HepG2 (cell line): ENCODE results near the gene SLIT3. TPM values are rescaled to one million over a fixed set of nuclear protein-coding genes. Genes with fewer than 3 reads are reported as not detected.

Experiments used
- ATAC-seq: fragments of 200-7000 bp; cut with Tn5 transposase; 3 replicates; pipeline ENCODE4 v1.9.1; 2020; ENCODE audit warnings: mild to moderate bottlenecking, moderate library complexity
- BruUV-seq: library from RNA; stranded (reverse); fragments of 400-500 nt; replicated peaks from 2 replicates; lab custom pipeline; 2021; lab: Mats Ljungman, UMichigan
- CTCF ChIA-PET: fragments of 300-600 bp; formaldehyde crosslinking; extraction: SDS; loops from one replicate; lab custom pipeline; 2021; ENCODE audit warnings: low total read pairs, inconsistent platforms, low intra/inter-chr PET ratio; lab: Yijun Ruan, JAX
- POLR2A ChIA-PET: fragments of 350-600 bp; sonication (Branson Sonifier 250); formaldehyde crosslinking; loops from one replicate; lab custom pipeline; 2020; ENCODE audit warnings: antibody characterized with exemption, inconsistent platforms; lab: Yijun Ruan, JAX
- DNase-seq: peaks from one replicate; pipeline ENCODE4 v3.0.0-alpha.2; 2015; ENCODE audit warnings: low spot score
- FAIRE-seq: peaks from 3 replicates; lab custom pipeline; 2011; peaks lifted over from hg19 to GRCh38; lab: Jason Lieb, UNC
- H2AFZ ChIP-seq: one replicate; pipeline ENCODE4 v1.6.1; 2011; ENCODE audit warnings: low read length, inconsistent platforms
- H3K27ac ChIP-seq: fragments of 300-600 bp; 3 replicates; pipeline ENCODE4 v1.8.0; 2011; ENCODE audit warnings: mixed run types, mild to moderate bottlenecking, mixed read lengths, low read length, inconsistent platforms; ENCODE audit not compliant: insufficient read depth; ENCODE audit errors: extremely low read length
- H3K27me3 ChIP-seq, 2 experiments: fragments of 200-600 bp in 1 of 2; 2 replicates in 1 of 2; 3 replicates in 1 of 2; pipeline versions ENCODE4 v1.6.0 to v1.8.0; 2011; ENCODE audit warnings: low read length in 2 of 2, mild to moderate bottlenecking in 2 of 2, moderate library complexity in 2 of 2, inconsistent platforms in 1 of 2; ENCODE audit not compliant: insufficient read depth in 2 of 2, control insufficient read depth in 1 of 2
- H3K36me3 ChIP-seq, 2 experiments: fragments of 200-600 bp in 1 of 2; replicated peaks in 1 of 2; 2 replicates in 1 of 2; 3 replicates in 1 of 2; pipeline versions ENCODE4 v1.5.1 to v1.8.0; 2011; ENCODE audit warnings: low read length in 2 of 2, inconsistent platforms in 1 of 2; ENCODE audit not compliant: insufficient read depth in 2 of 2, control insufficient read depth in 1 of 2
- H3K4me1 ChIP-seq: 2 replicates; pipeline ENCODE4 v1.5.1; 2012; ENCODE audit warnings: low read length, inconsistent platforms; ENCODE audit not compliant: insufficient read depth
- H3K4me2 ChIP-seq: 2 replicates; pipeline ENCODE4 v1.6.0; 2011; ENCODE audit warnings: low read depth, low read length, inconsistent platforms
- H3K4me3 ChIP-seq, 3 experiments: fragments of 200-600 bp in 1 of 3; sonication (generic), shearing (Covaris generic) in 1 of 3; replicated peaks in 1 of 3; 2 replicates each; pipeline ENCODE4 v1.5.1; 2011 to 2016; ENCODE audit warnings: low read length in 3 of 3, inconsistent platforms in 2 of 3, low read depth in 2 of 3, mild to moderate bottlenecking in 2 of 3, control low read depth in 1 of 3, mixed read lengths in 1 of 3; ENCODE audit not compliant: insufficient read depth in 1 of 3
- H3K79me2 ChIP-seq: one replicate; pipeline ENCODE4 v1.6.1; 2011; ENCODE audit warnings: low read length, inconsistent platforms; ENCODE audit not compliant: insufficient read depth
- H3K9ac ChIP-seq: 2 replicates; pipeline ENCODE4 v1.6.0; 2011; ENCODE audit warnings: mild to moderate bottlenecking, low read depth, low read length, inconsistent platforms; ENCODE audit not compliant: insufficient read depth
- H3K9me3 ChIP-seq: 2 replicates; pipeline ENCODE4 v1.5.1; 2012; ENCODE audit warnings: mild to moderate bottlenecking, low read length
- H4K20me1 ChIP-seq: 2 replicates; pipeline ENCODE4 v1.6.0; 2011; ENCODE audit warnings: inconsistent platforms, mild to moderate bottlenecking, low read length, moderate library complexity; ENCODE audit not compliant: insufficient read depth
- HNRNPL ChIP-seq: fragments of 200-400 bp; formaldehyde crosslinking; IDR thresholded peaks from 2 replicates; pipeline ENCODE4 v1.6.1; 2017; ENCODE audit warnings: mild to moderate bottlenecking, low read depth, low read length
- MATR3 ChIP-seq: sonication (generic); formaldehyde crosslinking; IDR thresholded peaks from 2 replicates; pipeline ENCODE4 v1.4.0; 2020; ENCODE audit warnings: missing genetic modification reagents
- NCOA1 ChIP-seq: sonication (generic); formaldehyde crosslinking; IDR thresholded peaks from 2 replicates; pipeline ENCODE4 v1.9.0; 2021; ENCODE audit warnings: missing genetic modification reagents
- RBFOX2 ChIP-seq: fragments of 200-400 bp; formaldehyde crosslinking; IDR thresholded peaks from 2 replicates; pipeline ENCODE4 v1.6.1; 2017; ENCODE audit warnings: low read depth, mild to moderate bottlenecking, low read length
- SETDB1 ChIP-seq: sonication (generic); formaldehyde crosslinking; IDR thresholded peaks from 2 replicates; pipeline ENCODE4 v1.5.1; 2020; ENCODE audit warnings: missing genetic modification reagents, mild to moderate bottlenecking, borderline replicate concordance
- TP53 ChIP-seq: sonication (generic); formaldehyde crosslinking; conservative IDR thresholded peaks from 2 replicates; pipeline ENCODE4 v1.4.0; 2020; ENCODE audit warnings: missing genetic modification reagents
- ZNF407 ChIP-seq: sonication (generic); formaldehyde crosslinking; IDR thresholded peaks from one replicate; pipeline ENCODE4 v1.5.1; 2020; ENCODE audit warnings: mild to moderate bottlenecking, missing genetic modification reagents; ENCODE audit errors: not compliant biosample characterization
- ZNF558 ChIP-seq: sonication (generic); formaldehyde crosslinking; IDR thresholded peaks from 2 replicates; pipeline ENCODE4 v1.9.0; 2022; ENCODE audit warnings: mild to moderate bottlenecking, missing genetic modification reagents, borderline replicate concordance
- WGBS: methylation state at CpG from one replicate; pipeline ENCODE4 v1.1.6; 2017; ENCODE audit warnings: low lambda C conversion rate; 5-methylcytosine and 5-hydroxymethylcytosine counted together
- in situ Hi-C: cut with HindIII; loops from 2 replicates; pipeline ENCODE4 v1.10.0; 2017; ENCODE audit warnings: low pct_unique_long_range_greater_than_20kb; ENCODE audit not compliant: extremely low pct_ligation_motif_present
- intact Hi-C: fragments of 100-400 bp; cut with micrococcal nuclease; formaldehyde crosslinking; loops from one replicate; pipeline ENCODE4 v1.10.0; 2022; ENCODE audit not compliant: unreplicated experiment
- polyA plus RNA-seq, 8 experiments: library from polyadenylated mRNA; depleted of rRNA in 3 of 8; stranded (reverse) in 7 of 8; unstranded in 1 of 8; fragments of >200 nt; fragmentation: Illumina TruSeq in 4 of 8; extraction: Trizol in 4 of 8; gene quantifications; 2 replicates each; pipeline versions ENCODE4 v1.2.1 to v1.2.3, GENCODE V29; 2011 to 2016; ENCODE audit warnings: low read depth in 4 of 8, missing spikeins in 1 of 8, mixed read lengths in 1 of 8; ENCODE audit not compliant: insufficient read depth in 1 of 8
- total RNA-seq, 5 experiments: library from RNA; depleted of rRNA; stranded (reverse); fragments of >200 nt; fragmentation: Illumina TruSeq; extraction: Trizol; gene quantifications; 2 replicates each; pipeline ENCODE4 v1.2.3, GENCODE V29; 2016; ENCODE audit warnings: low read depth in 1 of 5
- TF ChIP-seq, protein P1 (sequence below): sonication (generic); formaldehyde crosslinking; IDR thresholded peaks from 2 replicates; pipeline ENCODE4 v1.5.0; 2020; ENCODE audit warnings: missing genetic modification reagents, mild to moderate bottlenecking, borderline replicate concordance
- TF ChIP-seq, protein P2 (sequence below): sonication (generic); formaldehyde crosslinking; IDR thresholded peaks from 2 replicates; pipeline ENCODE4 v1.5.0; 2020; ENCODE audit warnings: missing genetic modification reagents

The SLIT3 gene
- total and polyA plus RNA-seq, 2 of the 13 experiments (the other 11 are each of a cell fraction or from before 2014, with no cell fraction given) = not detected

- Histone ChIP-seq H3K27ac (no peak overlapping the region), H4K20me1 (no peaks in the 10 kb centered on the region), H3K4me1 (no peaks in the 10 kb centered on the region), H3K27me3 (peaks cover 2 to 14% of the 10 kb centered on the region in 2 experiments; a peak in 4 of 5 replicates), H3K9ac (no peak overlapping the region), H3K36me3 (no peaks in the 10 kb centered on the region; a peak in 1 of 5 replicates), H3K79me2 (no peaks in the 10 kb centered on the region), H3K4me2 (no peak overlapping the region), H3K9me3 (no peaks in the 10 kb centered on the region), H2AFZ (no peak overlapping the region), H3K4me3 (no peak overlapping the region)
- intact Hi-C loops (loop anchor here (5.0 kb wide), 1 partner anchor 293 kb away; no protein-coding TSS in a partner anchor), in situ Hi-C loops (no loop called here)
- 17% methylated on average over 8 of the region's 8 CpGs for WGBS
- ChIA-PET CTCF (no interaction called here), POLR2A (no interaction called here)
- TF ChIP-seq MATR3 = no peak
- TF ChIP-seq, protein P1, sequence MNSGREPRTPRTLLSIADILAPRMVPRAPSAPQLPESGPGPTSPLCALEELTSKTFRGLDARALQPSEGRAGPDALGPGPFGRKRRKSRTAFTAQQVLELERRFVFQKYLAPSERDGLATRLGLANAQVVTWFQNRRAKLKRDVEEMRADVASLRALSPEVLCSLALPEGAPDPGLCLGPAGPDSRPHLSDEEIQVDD = no peak
- TF ChIP-seq RBFOX2 = no peak
- TF ChIP-seq NCOA1 (CRISPR knock-in tag) = no peak
- TF ChIP-seq TP53 (CRISPR knock-in tag) = no peak
- TF ChIP-seq, protein P2, sequence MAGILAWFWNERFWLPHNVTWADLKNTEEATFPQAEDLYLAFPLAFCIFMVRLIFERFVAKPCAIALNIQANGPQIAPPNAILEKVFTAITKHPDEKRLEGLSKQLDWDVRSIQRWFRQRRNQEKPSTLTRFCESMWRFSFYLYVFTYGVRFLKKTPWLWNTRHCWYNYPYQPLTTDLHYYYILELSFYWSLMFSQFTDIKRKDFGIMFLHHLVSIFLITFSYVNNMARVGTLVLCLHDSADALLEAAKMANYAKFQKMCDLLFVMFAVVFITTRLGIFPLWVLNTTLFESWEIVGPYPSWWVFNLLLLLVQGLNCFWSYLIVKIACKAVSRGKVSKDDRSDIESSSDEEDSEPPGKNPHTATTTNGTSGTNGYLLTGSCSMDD = no peak
- no peak for TF ChIP-seq SETDB1
- TF ChIP-seq ZNF407 (CRISPR knock-in tag) = no peak
- TF ChIP-seq HNRNPL = no peak
- TF ChIP-seq ZNF558 = no peak
- DNase-seq (no peak), FAIRE-seq (no peak), ATAC-seq (no peak)
- BruUV-seq = no TSS peak
Measured at GRCh38 chr5:169295306-169295705, 5.6 kb downstream of the SLIT3 start.
